PFSK-1 (cell line): Measurements from ENCODE around the gene SEL1L2.

ENCODE experiments used
- POLR2AphosphoS5 ChIP-seq: IDR thresholded peaks from 2 replicates; pipeline ENCODE4 v1.6.1; 2012; ENCODE audit warnings: low read depth, mild to moderate bottlenecking, control low read depth, low read length, moderate library complexity
- SIN3A ChIP-seq: IDR thresholded peaks from 2 replicates; pipeline ENCODE4 v1.6.1; 2012; ENCODE audit warnings: mild to moderate bottlenecking, low read length, moderate library complexity, borderline replicate concordance; ENCODE audit not compliant: insufficient read depth

DNA sequence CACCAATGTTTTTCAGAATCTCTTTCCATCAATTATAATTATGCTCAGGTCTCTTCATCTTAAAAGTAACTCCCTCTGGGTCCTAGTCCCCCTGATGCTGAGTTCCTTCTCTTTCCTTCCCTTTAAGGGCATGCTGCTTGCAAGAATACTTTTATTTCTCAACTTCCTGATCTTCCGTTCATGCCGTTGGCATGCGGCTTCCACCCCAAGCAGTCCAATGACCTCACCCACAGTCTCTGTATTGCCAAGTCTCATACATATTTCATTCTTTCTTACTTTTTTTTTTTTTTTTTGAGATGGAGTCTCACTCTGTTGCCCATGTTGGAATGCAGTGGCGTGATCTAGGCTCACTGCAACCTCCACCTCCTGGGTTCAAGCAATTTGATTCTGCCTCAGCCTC is 122.1 kb downstream of the SEL1L2 start:
- TF ChIP-seq SIN3A: no peak
- TF ChIP-seq POLR2AphosphoS5: no peak
